Spleen (tissue), 11 donors: Measurements from ENCODE around the gene GSTK1. TPM values are rescaled to one million over a fixed set of nuclear protein-coding genes. Genes with fewer than 3 reads are reported as not detected.
A peak's percentile ranks its signal among the peaks of the same experiment; 100 is the strongest.

Source experiments
- DNase-seq: peaks from one replicate; pipeline ENCODE4 v3.0.0-alpha.2; 2020
- H3K27ac ChIP-seq, 8 donors: fragments of 200-600 bp; sonication (generic) in 7 of 8; 1 replicate in 4 of 8; 2 replicates in 4 of 8; pipeline versions ENCODE4 v1.5.0 to v1.8.0; 2016 to 2021; ENCODE audit warnings: inconsistent platforms in 4 of 8, mild to moderate bottlenecking in 4 of 8, moderate library complexity in 1 of 8
- H3K27me3 ChIP-seq, 7 donors: fragments of 200-600 bp; sonication (generic) in 6 of 7; replicated peaks in 1 of 7; 1 replicate in 4 of 7; 2 replicates in 3 of 7; pipeline versions ENCODE4 v1.5.0 to v1.8.0; 2016 to 2021; ENCODE audit warnings: inconsistent platforms in 3 of 7, mild to moderate bottlenecking in 1 of 7
- H3K36me3 ChIP-seq, 6 donors: fragments of 200-600 bp; sonication (generic) in 5 of 6; 1 replicate in 4 of 6; 2 replicates in 2 of 6; pipeline versions ENCODE4 v1.5.0 to v1.8.0; 2016 to 2021; ENCODE audit warnings: inconsistent platforms in 2 of 6
- H3K4me1 ChIP-seq, 6 donors: fragments of 200-600 bp; sonication (generic) in 5 of 6; 1 replicate in 3 of 6; 2 replicates in 3 of 6; pipeline versions ENCODE4 v1.5.0 to v1.8.0; 2016 to 2021; ENCODE audit warnings: inconsistent platforms in 3 of 6
- H3K4me3 ChIP-seq, 8 donors: fragments of 200-600 bp; sonication (generic) in 7 of 8; 1 replicate in 4 of 8; 2 replicates in 4 of 8; pipeline versions ENCODE4 v1.5.0 to v1.8.0; 2016 to 2021; ENCODE audit warnings: inconsistent platforms in 4 of 8, mild to moderate bottlenecking in 4 of 8, moderate library complexity in 2 of 8
- H3K9me3 ChIP-seq, 8 donors: fragments of 200-600 bp; sonication (generic) in 7 of 8; 1 replicate in 4 of 8; 2 replicates in 4 of 8; pipeline versions ENCODE4 v1.5.0 to v1.8.0; 2016 to 2021; ENCODE audit warnings: inconsistent platforms in 4 of 8
- CTCF ChIP-seq, 11 experiments: fragments of 200-600 bp in 7 of 11; fragments of 450-650 bp in 4 of 11; sonication (generic) in 4 of 11; IDR thresholded peaks in 8 of 11; conservative IDR thresholded peaks in 3 of 11; 1 replicate in 7 of 11; 2 replicates in 4 of 11; pipeline versions ENCODE4 v1.4.0 to v1.8.0; 2016 to 2021; ENCODE audit warnings: antibody characterized with exemption in 11 of 11, inconsistent platforms in 4 of 11, mild to moderate bottlenecking in 1 of 11
- POLR2A ChIP-seq, 3 donors: fragments of 450-650 bp; IDR thresholded peaks; one replicate each; pipeline ENCODE4 v1.5.1; 2017; ENCODE audit warnings: antibody characterized with exemption in 3 of 3, mild to moderate bottlenecking in 1 of 3
- POLR2AphosphoS5 ChIP-seq, 3 donors: sonication (generic); formaldehyde crosslinking; IDR thresholded peaks; one replicate each; pipeline ENCODE4 v1.5.1; 2017; ENCODE audit warnings: antibody characterized with exemption in 3 of 3
- WGBS, 5 donors: extraction: QIAGEN DNeasy Blood & Tissue Kit in 3 of 5; methylation state at CpG; one replicate each; pipeline versions ENCODE4 v1.1.5 to v1.1.7; 2013 to 2018; 5-methylcytosine and 5-hydroxymethylcytosine counted together
- intact Hi-C: fragments of 100-400 bp; cut with DNase I; formaldehyde crosslinking; loops from one replicate; pipeline ENCODE4 v1.15.0; 2023; ENCODE audit warnings: low total_unique reads
- polyA plus RNA-seq, 3 donors: library from polyadenylated mRNA; stranded (reverse); fragments of 200-250 nt; gene quantifications; one replicate each; pipeline ENCODE4 v1.2.1, GENCODE V29; 2013
- total RNA-seq, 7 donors: library from RNA; depleted of rRNA in 3 of 7; stranded (reverse); fragments of >200 nt in 3 of 7; fragmentation: NEBNext Ultra II Directional in 4 of 7; extraction: Animal tissue kit (Norgen Biotek cat#: 25700) in 4 of 7; gene quantifications; one replicate each; pipeline versions ENCODE4 v1.1.0 to v1.2.1, GENCODE V29; 2016 to 2021
- donor health status: healthy with polysubstance abuse.
- donor health status: DM: no; HTN: no; CAD: no; lungs with moderate emphysema.
- donor health status: DM: no; HTN: no; CAD: no.
- donor health status: Bipolar disorder and iron deficiency.
- donor health status: healthy.
- donor health status: DM: no; HTN: no; CAD: no.
- donor health status: DM: yes; HTN: yes; CAD: no.

The GSTK1 gene
- total and polyA plus RNA-seq, 10 donors, result 162 to 247 (median 216) TPM

DNA sequence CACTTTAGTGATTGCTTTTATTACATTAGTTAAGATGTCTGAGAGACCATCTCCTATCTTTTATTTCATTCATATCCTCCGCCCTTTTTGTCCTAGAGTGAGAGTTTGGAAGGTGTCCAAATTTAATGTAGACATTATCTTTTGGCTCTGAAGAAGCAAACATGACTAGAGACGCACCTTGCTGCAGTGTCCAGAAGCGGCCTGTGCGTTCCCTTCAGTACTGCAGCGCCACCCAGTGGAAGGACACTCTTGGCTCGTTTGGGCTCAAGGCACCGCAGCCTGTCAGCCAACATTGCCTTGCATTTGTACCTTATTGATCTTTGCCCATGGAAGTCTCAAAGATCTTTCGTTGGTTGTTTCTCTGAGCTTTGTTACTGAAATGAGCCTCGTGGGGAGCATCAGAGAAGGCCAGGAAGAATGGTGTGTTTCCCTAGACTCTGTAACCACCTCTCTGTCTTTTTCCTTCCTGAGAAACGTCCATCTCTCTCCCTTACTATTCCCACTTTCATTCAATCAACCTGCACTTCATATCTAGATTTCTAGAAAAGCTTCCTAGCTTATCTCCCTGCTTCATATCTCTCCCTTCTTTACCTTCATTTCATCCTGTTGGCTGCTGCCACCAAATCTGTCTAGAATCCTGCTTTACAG is 42.3 kb downstream of the GSTK1 start:
- no peak for TF ChIP-seq POLR2A (IDR thresholded peaks at IDR 0.05)
- TF ChIP-seq POLR2AphosphoS5 (IDR thresholded peaks at IDR 0.05), result peak in 2 of 3 donors; percentile 37 to 42
- peak; percentile 36 to 80 (median 63) for TF ChIP-seq CTCF (IDR thresholded peaks at IDR 0.05 in 8 of 11, conservative IDR thresholded peaks at IDR 0.05 in 3 of 11)
- Histone ChIP-seq H3K27ac (peak overlapping the region in 1 of 8 donors; percentile 28), H3K4me3 (no peak overlapping the region), H3K27me3 (no peaks in the 10 kb centered on the region), H3K36me3 (peaks cover 2 to 93% (median 76%) of the 10 kb centered on the region in 6 donors), H3K4me1 (peaks cover 0 to 39% (median 10%) of the 10 kb centered on the region in 6 donors), H3K9me3 (no peaks in the 10 kb centered on the region)
- 67 to 81% (median 72%) methylated on average over 10 of the region's 10 CpGs for WGBS, 5 donors
- intact Hi-C loops, result no loop called here
- peak; percentile 90 for DNase-seq

DNA sequence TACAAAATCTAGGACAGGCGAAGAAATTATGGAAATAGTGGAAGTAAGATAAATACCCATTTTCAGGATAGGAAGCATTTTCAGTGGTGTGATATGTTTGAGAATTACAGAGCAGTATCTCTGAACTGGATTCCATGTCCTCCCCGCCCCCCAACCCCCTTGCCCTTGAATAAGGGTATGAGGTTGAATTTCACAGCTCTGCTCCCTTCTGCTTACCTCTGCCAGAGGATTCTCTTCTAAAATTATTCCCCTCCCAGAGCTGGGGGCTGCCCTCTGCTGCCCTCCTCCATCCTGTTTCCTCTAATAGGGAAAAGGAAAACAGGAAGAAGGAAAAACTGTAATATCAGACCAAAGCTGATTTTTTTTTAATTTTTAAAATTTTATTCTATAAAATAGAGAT is 45.4 kb downstream of the GSTK1 start:
- peaks cover 0 to 27% (median 9%) of the 10 kb centered on the region in 6 donors for H3K4me1 ChIP-seq
- no peak for TF ChIP-seq POLR2AphosphoS5 (IDR thresholded peaks at IDR 0.05)
- no peak for TF ChIP-seq POLR2A (IDR thresholded peaks at IDR 0.05)
- TF ChIP-seq CTCF (IDR thresholded peaks at IDR 0.05 in 8 of 11, conservative IDR thresholded peaks at IDR 0.05 in 3 of 11), result no peak
- intact Hi-C loops, result no loop called here
- no peaks in the 10 kb centered on the region for H3K9me3 ChIP-seq
- H3K36me3 ChIP-seq, result peaks cover 2 to 62% (median 46%) of the 10 kb centered on the region in 6 donors
- 85 to 98% (median 97%) methylated on average over 2 of the region's 2 CpGs for WGBS, 5 donors
- H3K27me3 ChIP-seq, result no peaks in the 10 kb centered on the region
- DNase-seq, result no peak
- H3K4me3 ChIP-seq, result no peak overlapping the region
- H3K27ac ChIP-seq, result peak overlapping the region in 1 of 8 donors; percentile 27

DNA sequence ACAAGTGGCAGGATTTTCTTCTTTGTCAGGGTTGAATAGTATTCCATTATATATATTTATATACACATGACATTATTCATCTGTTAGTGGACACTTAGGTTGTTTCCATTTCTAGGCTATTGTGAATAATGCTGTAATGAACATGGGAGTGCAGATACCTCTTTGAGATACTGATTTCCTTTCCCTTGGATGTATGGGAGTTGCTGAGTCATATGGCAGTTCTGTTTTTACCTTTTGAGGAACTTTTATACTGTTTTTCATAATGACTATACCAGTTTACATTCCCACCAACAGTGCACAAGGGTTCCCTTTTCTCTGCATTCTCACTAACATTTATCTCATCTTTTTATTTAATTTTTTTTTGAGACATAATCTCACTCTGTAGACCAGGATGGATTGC is 50.9 kb downstream of the GSTK1 start:
- H3K36me3 ChIP-seq, result peaks cover 0 to 7% (median 0%) of the 10 kb centered on the region in 6 donors
- no peaks in the 10 kb centered on the region for H3K9me3 ChIP-seq
- no peak overlapping the region for H3K4me3 ChIP-seq
- no peak for DNase-seq
- intact Hi-C loops, result loop anchor here (10.0 kb wide), 1 partner anchor 91 kb away; the partner anchor contains the start of gene EPHA1
- no peaks in the 10 kb centered on the region for H3K27me3 ChIP-seq
- H3K4me1 ChIP-seq, result peaks cover 0 to 28% (median 5%) of the 10 kb centered on the region in 6 donors
- no peak overlapping the region for H3K27ac ChIP-seq
- TF ChIP-seq CTCF (IDR thresholded peaks at IDR 0.05 in 8 of 11, conservative IDR thresholded peaks at IDR 0.05 in 3 of 11) (no peak), POLR2AphosphoS5 (IDR thresholded peaks at IDR 0.05) (no peak), POLR2A (IDR thresholded peaks at IDR 0.05) (no peak)

- TF ChIP-seq CTCF (IDR thresholded peaks at IDR 0.05 in 8 of 11, conservative IDR thresholded peaks at IDR 0.05 in 3 of 11), result no peak
- TF ChIP-seq POLR2AphosphoS5 (IDR thresholded peaks at IDR 0.05), result no peak
- TF ChIP-seq POLR2A (IDR thresholded peaks at IDR 0.05), result no peak
- H3K4me3 ChIP-seq, result no peak within 1 kb of the TSS
- no peaks in the 10 kb centered on the region for H3K36me3 ChIP-seq
- DNase-seq, result no peak
- H3K27ac ChIP-seq, result no peak within 1 kb of the TSS
- no peaks in the 10 kb centered on the region for H3K9me3 ChIP-seq
- H3K4me1 ChIP-seq, result peaks cover 0 to 19% (median 0%) of the 10 kb centered on the region in 6 donors
- 73 to 87% (median 78%) methylated on average over 5 of the region's 5 CpGs for WGBS, 5 donors
- H3K27me3 ChIP-seq, result no peaks in the 10 kb centered on the region
- intact Hi-C loops, result loop anchor here (10.0 kb wide), 1 partner anchor 89 kb away; the partner anchor contains the start of gene EPHA1
Observed at GRCh38 chr7:143315776-143316175, 52.5 kb downstream of the GSTK1 start, which contains the start of gene CLCN1. Gene CLCN1, plus strand, starts transcription at chr7:143316111. Its CDS starts 102 bp downstream, at chr7:143316213.
